Smooth muscle cell (in vitro differentiated cells): Measurements from ENCODE around the gene BMP5. TPM values are rescaled to one million over a fixed set of nuclear protein-coding genes. Genes with fewer than 3 reads are reported as not detected.

Experiments
- DNase-seq: peaks from one replicate; lab custom pipeline; 2025; ENCODE audit not compliant: unreplicated experiment; lab: John Stamatoyannopoulos, UW
- H2AFZ ChIP-seq: fragments of 200-600 bp; sonication (generic); 2 replicates; pipeline ENCODE4 v1.6.0; 2016; ENCODE audit warnings: antibody characterized with exemption, low read depth, mild to moderate bottlenecking
- H3F3A ChIP-seq: fragments of 200-600 bp; sonication (generic); 2 replicates; pipeline ENCODE4 v1.6.0; 2017; ENCODE audit warnings: antibody characterized with exemption, low read depth
- H3K27ac ChIP-seq: fragments of 200-600 bp; sonication (generic); 2 replicates; pipeline ENCODE4 v1.5.1; 2016; ENCODE audit warnings: low read depth, mild to moderate bottlenecking
- H3K27me3 ChIP-seq: fragments of 200-600 bp; sonication (generic); 2 replicates; pipeline ENCODE4 v1.6.1; 2016; ENCODE audit warnings: low read depth, mild to moderate bottlenecking
- H3K36me3 ChIP-seq: fragments of 200-600 bp; sonication (generic); 2 replicates; pipeline ENCODE4 v1.5.1; 2016; ENCODE audit warnings: low read depth
- H3K4me1 ChIP-seq: fragments of 200-600 bp; sonication (generic); 2 replicates; pipeline ENCODE4 v1.5.1; 2016; ENCODE audit warnings: low read depth
- H3K4me2 ChIP-seq: fragments of 200-600 bp; sonication (generic); 2 replicates; pipeline ENCODE4 v1.6.0; 2016; ENCODE audit warnings: mild to moderate bottlenecking
- H3K4me3 ChIP-seq: fragments of 200-600 bp; sonication (generic); 2 replicates; pipeline ENCODE4 v1.5.1; 2016; ENCODE audit warnings: mild to moderate bottlenecking
- H3K79me2 ChIP-seq: fragments of 200-600 bp; sonication (generic); 2 replicates; pipeline ENCODE4 v1.6.0; 2016; ENCODE audit warnings: low read depth, mild to moderate bottlenecking
- H3K9ac ChIP-seq: fragments of 200-600 bp; sonication (generic); 2 replicates; pipeline ENCODE4 v1.6.0; 2016; ENCODE audit warnings: low read depth
- H3K9me3 ChIP-seq: fragments of 200-600 bp; sonication (generic); replicated peaks from 2 replicates; pipeline ENCODE4 v1.5.1; 2016; ENCODE audit warnings: low read depth
- H4K20me1 ChIP-seq: fragments of 200-600 bp; sonication (generic); 2 replicates; pipeline ENCODE4 v1.6.0; 2016; ENCODE audit warnings: low read depth
- CTCF ChIP-seq: fragments of 200-600 bp; sonication (generic); IDR thresholded peaks from 2 replicates; pipeline ENCODE4 v1.5.1; 2017; ENCODE audit warnings: borderline replicate concordance, mild to moderate bottlenecking, antibody characterized with exemption; ENCODE audit not compliant: insufficient read depth, poor library complexity, severe bottlenecking
- WGBS: methylation state at CpG from one replicate; pipeline ENCODE4 v1.1.7; 2016; ENCODE audit warnings: low lambda C conversion rate; 5-methylcytosine and 5-hydroxymethylcytosine counted together
- polyA plus RNA-seq: library from polyadenylated mRNA; unstranded; fragments of >200 nt; fragmentation: Nextera tagmentation; extraction: Ambion mirVana; gene quantifications from 2 replicates; pipeline ENCODE4 v1.2.1, GENCODE V29; 2016
- total RNA-seq: library from RNA; depleted of rRNA; stranded (reverse); fragments of >200 nt; gene quantifications from 2 replicates; pipeline ENCODE4 v1.2.3, GENCODE V29; 2014

The BMP5 gene
- total and polyA plus RNA-seq, 2 experiments from 2014 or later, result 0.07 to 3.5 TPM

GRCh38 chr6:55811074-55811473 lies 64.3 kb downstream of the BMP5 start:
- H3K4me3 ChIP-seq, result no peak overlapping the region
- no peak overlapping the region for H3K9ac ChIP-seq
- no peaks in the 10 kb centered on the region for H3K79me2 ChIP-seq
- WGBS, result 83% methylated on average over 3 of the region's 3 CpGs
- no peaks in the 10 kb centered on the region for H3K36me3 ChIP-seq
- H4K20me1 ChIP-seq, result no peaks in the 10 kb centered on the region
- H3K27me3 ChIP-seq, result no peaks in the 10 kb centered on the region
- H2AFZ ChIP-seq, result no peak overlapping the region
- DNase-seq, result no peak
- no peak for TF ChIP-seq CTCF
- H3K4me1 ChIP-seq, result no peaks in the 10 kb centered on the region
- no peaks in the 10 kb centered on the region for H3K9me3 ChIP-seq
- H3F3A ChIP-seq, result no peaks in the 10 kb centered on the region
- H3K27ac ChIP-seq, result no peak overlapping the region
- no peak overlapping the region for H3K4me2 ChIP-seq

GRCh38 chr6:55802259-55802658 lies 73.1 kb downstream of the BMP5 start:
- H2AFZ ChIP-seq, result no peak overlapping the region
- H3K9me3 ChIP-seq, result no peaks in the 10 kb centered on the region
- no peaks in the 10 kb centered on the region for H3F3A ChIP-seq
- H3K36me3 ChIP-seq, result no peaks in the 10 kb centered on the region
- H3K27me3 ChIP-seq, result no peaks in the 10 kb centered on the region
- DNase-seq, result no peak
- H3K27ac ChIP-seq, result no peak overlapping the region
- H3K4me3 ChIP-seq, result no peak overlapping the region
- no peak overlapping the region for H3K4me2 ChIP-seq
- TF ChIP-seq CTCF, result no peak
- 94% methylated on average over 4 of the region's 4 CpGs for WGBS
- H4K20me1 ChIP-seq, result no peaks in the 10 kb centered on the region
- H3K79me2 ChIP-seq, result no peaks in the 10 kb centered on the region
- no peak overlapping the region for H3K9ac ChIP-seq
- H3K4me1 ChIP-seq, result no peaks in the 10 kb centered on the region

GRCh38 chr6:55798571-55798970 lies 76.8 kb downstream of the BMP5 start:
- no peak for TF ChIP-seq CTCF
- H3K9me3 ChIP-seq, result no peaks in the 10 kb centered on the region
- DNase-seq, result no peak
- H3K79me2 ChIP-seq, result no peaks in the 10 kb centered on the region
- no peak overlapping the region for H3K4me3 ChIP-seq
- H3K4me2 ChIP-seq, result no peak overlapping the region
- no peak overlapping the region for H3K9ac ChIP-seq
- H3K36me3 ChIP-seq, result no peaks in the 10 kb centered on the region
- H3K27ac ChIP-seq, result no peak overlapping the region
- no peaks in the 10 kb centered on the region for H3F3A ChIP-seq
- H3K4me1 ChIP-seq, result peaks cover 12% of the 10 kb centered on the region
- H3K27me3 ChIP-seq, result no peaks in the 10 kb centered on the region
- no peaks in the 10 kb centered on the region for H4K20me1 ChIP-seq
- no peak overlapping the region for H2AFZ ChIP-seq

- Histone ChIP-seq H3K4me3 (no peak overlapping the region), H3K9ac (no peak overlapping the region), H3K27me3 (no peaks in the 10 kb centered on the region), H3K79me2 (no peaks in the 10 kb centered on the region), H3K9me3 (no peaks in the 10 kb centered on the region), H3K4me2 (no peak overlapping the region), H3K36me3 (no peaks in the 10 kb centered on the region), H2AFZ (no peak overlapping the region), H4K20me1 (no peaks in the 10 kb centered on the region), H3K27ac (peak overlapping the region; percentile 59), H3K4me1 (peaks cover 12% of the 10 kb centered on the region), H3F3A (no peaks in the 10 kb centered on the region)
- TF ChIP-seq CTCF, result no peak
- DNase-seq, result no peak
- WGBS, result 89% methylated on average over 3 of the region's 3 CpGs
These were observed 81.1 kb downstream of the BMP5 start for GRCh38 chr6:55794136-55794812.
